GM19324 (cell line): Measurements from ENCODE around the gene JAZF1.

Source experiments
- ATAC-seq: cut with Tn5 transposase; IDR thresholded peaks from one replicate; pipeline ENCODE4 v1.9.1; 2021; ENCODE audit warnings: mild to moderate bottlenecking, moderate library complexity; ENCODE audit not compliant: unreplicated experiment, low FRiP score

JAZF1 gene

GRCh38 chr7:28081016-28081415 is 99.6 kb downstream of the JAZF1 start:
- ATAC-seq = no peak

- ATAC-seq = no peak
Observed at GRCh38 chr7:28078036-28078901, 102.3 kb downstream of the JAZF1 start.

GRCh38 chr7:28077616-28078015 is 103.0 kb downstream of the JAZF1 start:
- no peak for ATAC-seq

- no peak for ATAC-seq
Observed at GRCh38 chr7:28076423-28077200, 104.0 kb downstream of the JAZF1 start.

- ATAC-seq = no peak
Observed at GRCh38 chr7:28075674-28076358, 104.8 kb downstream of the JAZF1 start.

- ATAC-seq = no peak
Observed at GRCh38 chr7:28072876-28073514, 107.6 kb downstream of the JAZF1 start.

- no peak for ATAC-seq
Observed at GRCh38 chr7:28071570-28071969, 109.0 kb downstream of the JAZF1 start.

GRCh38 chr7:28070297-28071055 is 110.1 kb downstream of the JAZF1 start:
- no peak for ATAC-seq

- ATAC-seq = no peak
Observed at GRCh38 chr7:28069807-28070206, 110.8 kb downstream of the JAZF1 start.

- no peak for ATAC-seq
Observed at GRCh38 chr7:28069388-28069787, 111.2 kb downstream of the JAZF1 start.

GRCh38 chr7:28068811-28069216 is 111.8 kb downstream of the JAZF1 start:
- no peak for ATAC-seq

GRCh38 chr7:28067171-28067570 is 113.4 kb downstream of the JAZF1 start:
- ATAC-seq = no peak

GRCh38 chr7:28065721-28066285 is 114.8 kb downstream of the JAZF1 start:
- no peak for ATAC-seq

GRCh38 chr7:28065308-28065707 is 115.3 kb downstream of the JAZF1 start:
- ATAC-seq = no peak

GRCh38 chr7:28064437-28064836 is 116.2 kb downstream of the JAZF1 start:
- ATAC-seq = no peak

- no peak for ATAC-seq
Observed at GRCh38 chr7:28062197-28062991, 118.2 kb downstream of the JAZF1 start.

- ATAC-seq = no peak
Observed at GRCh38 chr7:28061824-28062196, 118.8 kb downstream of the JAZF1 start.

- no peak for ATAC-seq
Observed at GRCh38 chr7:28060371-28060950, 120.1 kb downstream of the JAZF1 start.
